Measurements from ENCODE around the gene PSMB9.

DNA sequence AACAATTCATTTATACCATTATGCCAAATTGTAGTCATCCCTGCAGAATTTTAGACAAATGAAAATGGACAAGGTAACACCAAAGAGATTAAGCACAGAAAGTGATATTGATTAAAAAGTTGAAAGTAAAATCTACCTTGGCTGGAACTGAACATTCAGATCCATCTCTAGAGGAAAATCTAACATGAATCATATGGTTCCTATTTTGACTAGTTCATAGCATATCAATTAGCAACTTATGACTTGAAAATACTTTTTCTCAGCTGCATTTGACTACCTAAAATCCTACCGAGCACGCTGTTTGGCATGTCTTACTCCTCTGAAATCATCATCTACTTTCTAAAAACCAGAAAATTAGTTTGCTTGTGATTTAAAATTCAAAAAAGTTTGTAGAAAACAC is 22.6 kb downstream of the PSMB9 start:
- TF ChIP-seq CEBPB (IDR thresholded peaks at IDR 0.05) = no peak
- no peak for TF ChIP-seq TAF1 (IDR thresholded peaks at IDR 0.05; ENCODE audit: low read depth)
- TF ChIP-seq YY1 (IDR thresholded peaks at IDR 0.05; ENCODE audit: low read depth) = no peak
- no peak for TF ChIP-seq ZBTB7A (IDR thresholded peaks at IDR 0.05; ENCODE audit: low read depth)
- TF ChIP-seq CREB1 (IDR thresholded peaks at IDR 0.05; ENCODE audit: low read depth) = no peak
- no peak for TF ChIP-seq MAX (IDR thresholded peaks at IDR 0.05)
- TF ChIP-seq NFIC (IDR thresholded peaks at IDR 0.05) = no peak
- no peak for TF ChIP-seq EP300 (IDR thresholded peaks at IDR 0.05; ENCODE audit: borderline replicate concordance)
- no peak for TF ChIP-seq RAD21 (IDR thresholded peaks at IDR 0.05; ENCODE audit: low read depth)
- TF ChIP-seq FOXM1 (IDR thresholded peaks at IDR 0.05; ENCODE audit: borderline replicate concordance, low read depth) = no peak
